ENCODE measurements around the gene SEMA3G.
A peak's percentile ranks its signal among the peaks of the same experiment; 100 is the strongest.

The SEMA3G gene

GRCh38 chr3:52443791-52444687, 864 bp downstream of the SEMA3G start:
- no peak overlapping the region for H3K27ac ChIP-seq (ENCODE audit: low read depth, low read length)
- H3K4me3 ChIP-seq (ENCODE audit: low read depth in 1 of 2, low read length in 2 of 2) = peak overlapping the region in 1 of 2 donors; percentile 16
- H3K27me3 ChIP-seq (ENCODE audit: control insufficient read depth in 1 of 2, insufficient read depth in 2 of 2, low read length in 2 of 2) = no peaks in the 10 kb centered on the region
- H3K9me3 ChIP-seq (ENCODE audit: control insufficient read depth in 1 of 2, low read length in 2 of 2) = no peaks in the 10 kb centered on the region
- H3K9ac ChIP-seq (ENCODE audit: low read depth in 1 of 2, low read length in 2 of 2) = no peak overlapping the region
- peaks cover 0 to 5% of the 10 kb centered on the region in 2 donors for H3K4me1 ChIP-seq (ENCODE audit: control insufficient read depth in 1 of 2, insufficient read depth in 2 of 2, low read length in 2 of 2)
- no peaks in the 10 kb centered on the region for H3K36me3 ChIP-seq (ENCODE audit: control insufficient read depth in 1 of 2, insufficient read depth in 2 of 2, low read length in 2 of 2)

DNA sequence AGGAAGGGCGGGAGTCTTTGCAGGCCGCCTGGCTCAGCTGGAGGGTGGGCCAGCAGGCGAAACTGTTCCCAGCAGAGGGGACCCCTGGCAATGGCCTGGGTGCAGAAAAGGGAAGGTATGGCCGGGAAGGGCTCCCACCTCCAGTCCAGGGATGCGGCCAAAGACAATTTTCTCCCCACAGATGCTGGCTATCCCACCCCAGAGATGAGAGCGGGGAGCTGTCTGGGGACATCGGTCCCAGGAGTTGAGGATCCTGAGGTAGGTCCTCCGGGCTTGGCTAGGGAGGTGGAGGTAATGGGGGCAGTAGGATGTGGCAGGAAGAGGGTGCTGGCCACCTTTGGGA, 1.7 kb downstream of the SEMA3G start:
- Histone ChIP-seq H3K27ac (ENCODE audit: low read depth, low read length) (no peak overlapping the region), H3K4me1 (ENCODE audit: control insufficient read depth in 1 of 2, insufficient read depth in 2 of 2, low read length in 2 of 2) (peaks cover 0 to 5% of the 10 kb centered on the region in 2 donors), H3K9ac (ENCODE audit: low read depth in 1 of 2, low read length in 2 of 2) (no peak overlapping the region)

GRCh38 chr3:52442409-52443267, 2.3 kb downstream of the SEMA3G start:
- H3K36me3 ChIP-seq (ENCODE audit: control insufficient read depth in 1 of 2, insufficient read depth in 2 of 2, low read length in 2 of 2) = no peaks in the 10 kb centered on the region

More for the DNA sequence above, 1.7 kb downstream of the SEMA3G start:
- H3K27me3 ChIP-seq (ENCODE audit: control insufficient read depth in 1 of 2, insufficient read depth in 2 of 2, low read length in 2 of 2) = no peaks in the 10 kb centered on the region
- H3K36me3 ChIP-seq (ENCODE audit: control insufficient read depth in 1 of 2, insufficient read depth in 2 of 2, low read length in 2 of 2) = no peaks in the 10 kb centered on the region
- H3K9me3 ChIP-seq (ENCODE audit: control insufficient read depth in 1 of 2, low read length in 2 of 2) = no peaks in the 10 kb centered on the region
- no peak overlapping the region for H3K4me3 ChIP-seq (ENCODE audit: low read depth in 1 of 2, low read length in 2 of 2)

GRCh38 chr3:52441772-52442332, 3.1 kb downstream of the SEMA3G start:
- Histone ChIP-seq H3K27me3 (ENCODE audit: control insufficient read depth in 1 of 2, insufficient read depth in 2 of 2, low read length in 2 of 2) (no peaks in the 10 kb centered on the region), H3K36me3 (ENCODE audit: control insufficient read depth in 1 of 2, insufficient read depth in 2 of 2, low read length in 2 of 2) (no peaks in the 10 kb centered on the region), H3K27ac (ENCODE audit: low read depth, low read length) (no peak overlapping the region), H3K4me3 (ENCODE audit: low read depth in 1 of 2, low read length in 2 of 2) (no peak overlapping the region), H3K9me3 (ENCODE audit: control insufficient read depth in 1 of 2, low read length in 2 of 2) (no peaks in the 10 kb centered on the region), H3K9ac (ENCODE audit: low read depth in 1 of 2, low read length in 2 of 2) (no peak overlapping the region), H3K4me1 (ENCODE audit: control insufficient read depth in 1 of 2, insufficient read depth in 2 of 2, low read length in 2 of 2) (peaks cover 0 to 5% of the 10 kb centered on the region in 2 donors)

More at GRCh38 chr3:52442409-52443267, 2.3 kb downstream of the SEMA3G start:
- no peak overlapping the region for H3K9ac ChIP-seq (ENCODE audit: low read depth in 1 of 2, low read length in 2 of 2)
- H3K27ac ChIP-seq (ENCODE audit: low read depth, low read length) = no peak overlapping the region
- H3K4me3 ChIP-seq (ENCODE audit: low read depth in 1 of 2, low read length in 2 of 2) = no peak overlapping the region
- no peaks in the 10 kb centered on the region for H3K9me3 ChIP-seq (ENCODE audit: control insufficient read depth in 1 of 2, low read length in 2 of 2)
- peaks cover 0 to 5% of the 10 kb centered on the region in 2 donors for H3K4me1 ChIP-seq (ENCODE audit: control insufficient read depth in 1 of 2, insufficient read depth in 2 of 2, low read length in 2 of 2)
- H3K27me3 ChIP-seq (ENCODE audit: control insufficient read depth in 1 of 2, insufficient read depth in 2 of 2, low read length in 2 of 2) = no peaks in the 10 kb centered on the region

DNA sequence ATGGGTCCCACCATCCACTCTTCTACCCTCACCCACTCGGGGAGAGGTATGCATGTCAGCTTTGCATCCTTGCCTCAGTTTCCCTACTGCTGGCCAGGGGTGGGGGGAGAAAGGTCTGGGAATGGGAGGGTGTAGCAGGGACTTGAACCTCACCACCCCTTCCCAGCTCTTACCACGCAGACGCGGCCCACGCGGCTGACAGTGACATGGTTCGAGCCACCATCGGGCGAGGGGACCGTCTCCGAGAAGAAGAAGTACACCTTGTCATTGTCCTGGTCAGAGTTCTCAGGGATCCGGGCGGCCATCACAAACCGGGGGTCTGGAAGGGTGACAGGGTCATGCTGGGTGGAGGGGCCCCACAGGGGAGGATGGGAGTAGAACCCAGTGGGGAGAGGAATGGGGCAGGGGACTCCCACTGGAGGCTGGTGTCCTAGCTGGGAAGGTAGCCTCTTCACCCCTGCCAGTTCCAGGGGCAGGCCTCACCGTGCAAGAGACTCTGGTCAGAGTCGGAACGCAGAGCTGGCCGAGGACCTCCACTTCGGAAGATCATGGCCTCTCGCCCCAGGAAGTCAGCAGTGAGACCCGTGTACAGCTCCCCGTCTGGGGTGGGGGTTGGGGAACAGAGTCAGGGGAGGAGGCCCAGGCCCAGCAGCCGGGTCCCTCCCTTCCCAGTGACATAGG, 3.7 kb downstream of the SEMA3G start:
- Histone ChIP-seq H3K9me3 (ENCODE audit: control insufficient read depth in 1 of 2, low read length in 2 of 2) (no peaks in the 10 kb centered on the region), H3K36me3 (ENCODE audit: control insufficient read depth in 1 of 2, insufficient read depth in 2 of 2, low read length in 2 of 2) (no peaks in the 10 kb centered on the region), H3K9ac (ENCODE audit: low read depth in 1 of 2, low read length in 2 of 2) (no peak overlapping the region), H3K27me3 (ENCODE audit: control insufficient read depth in 1 of 2, insufficient read depth in 2 of 2, low read length in 2 of 2) (no peaks in the 10 kb centered on the region), H3K4me3 (ENCODE audit: low read depth in 1 of 2, low read length in 2 of 2) (no peak overlapping the region), H3K27ac (ENCODE audit: low read depth, low read length) (no peak overlapping the region), H3K4me1 (ENCODE audit: control insufficient read depth in 1 of 2, insufficient read depth in 2 of 2, low read length in 2 of 2) (peaks cover 0 to 5% of the 10 kb centered on the region in 2 donors)

- Histone ChIP-seq H3K27ac (ENCODE audit: low read depth, low read length) (no peak overlapping the region), H3K36me3 (ENCODE audit: control insufficient read depth in 1 of 2, insufficient read depth in 2 of 2, low read length in 2 of 2) (no peaks in the 10 kb centered on the region), H3K4me1 (ENCODE audit: control insufficient read depth in 1 of 2, insufficient read depth in 2 of 2, low read length in 2 of 2) (peaks cover 0 to 5% of the 10 kb centered on the region in 2 donors), H3K4me3 (ENCODE audit: low read depth in 1 of 2, low read length in 2 of 2) (no peak overlapping the region), H3K9me3 (ENCODE audit: control insufficient read depth in 1 of 2, low read length in 2 of 2) (no peaks in the 10 kb centered on the region), H3K9ac (ENCODE audit: low read depth in 1 of 2, low read length in 2 of 2) (no peak overlapping the region), H3K27me3 (ENCODE audit: control insufficient read depth in 1 of 2, insufficient read depth in 2 of 2, low read length in 2 of 2) (no peaks in the 10 kb centered on the region)
These were observed 4.2 kb downstream of the SEMA3G start for GRCh38 chr3:52440671-52441070.

GRCh38 chr3:52440249-52440551, 4.7 kb downstream of the SEMA3G start:
- Histone ChIP-seq H3K4me3 (ENCODE audit: low read depth in 1 of 2, low read length in 2 of 2) (no peak overlapping the region), H3K4me1 (ENCODE audit: control insufficient read depth in 1 of 2, insufficient read depth in 2 of 2, low read length in 2 of 2) (peaks cover 0 to 3% of the 10 kb centered on the region in 2 donors), H3K9ac (ENCODE audit: low read depth in 1 of 2, low read length in 2 of 2) (no peak overlapping the region), H3K36me3 (ENCODE audit: control insufficient read depth in 1 of 2, insufficient read depth in 2 of 2, low read length in 2 of 2) (no peaks in the 10 kb centered on the region), H3K27me3 (ENCODE audit: control insufficient read depth in 1 of 2, insufficient read depth in 2 of 2, low read length in 2 of 2) (no peaks in the 10 kb centered on the region), H3K9me3 (ENCODE audit: control insufficient read depth in 1 of 2, low read length in 2 of 2) (no peaks in the 10 kb centered on the region), H3K27ac (ENCODE audit: low read depth, low read length) (no peak overlapping the region)

GRCh38 chr3:52439426-52440248, 5.3 kb downstream of the SEMA3G start:
- Histone ChIP-seq H3K27me3 (ENCODE audit: control insufficient read depth in 1 of 2, insufficient read depth in 2 of 2, low read length in 2 of 2) (no peaks in the 10 kb centered on the region), H3K4me1 (ENCODE audit: control insufficient read depth in 1 of 2, insufficient read depth in 2 of 2, low read length in 2 of 2) (no peaks in the 10 kb centered on the region), H3K9me3 (ENCODE audit: control insufficient read depth in 1 of 2, low read length in 2 of 2) (no peaks in the 10 kb centered on the region), H3K36me3 (ENCODE audit: control insufficient read depth in 1 of 2, insufficient read depth in 2 of 2, low read length in 2 of 2) (no peaks in the 10 kb centered on the region), H3K4me3 (ENCODE audit: low read depth in 1 of 2, low read length in 2 of 2) (no peak overlapping the region), H3K9ac (ENCODE audit: low read depth in 1 of 2, low read length in 2 of 2) (no peak overlapping the region), H3K27ac (ENCODE audit: low read depth, low read length) (no peak overlapping the region)

DNA sequence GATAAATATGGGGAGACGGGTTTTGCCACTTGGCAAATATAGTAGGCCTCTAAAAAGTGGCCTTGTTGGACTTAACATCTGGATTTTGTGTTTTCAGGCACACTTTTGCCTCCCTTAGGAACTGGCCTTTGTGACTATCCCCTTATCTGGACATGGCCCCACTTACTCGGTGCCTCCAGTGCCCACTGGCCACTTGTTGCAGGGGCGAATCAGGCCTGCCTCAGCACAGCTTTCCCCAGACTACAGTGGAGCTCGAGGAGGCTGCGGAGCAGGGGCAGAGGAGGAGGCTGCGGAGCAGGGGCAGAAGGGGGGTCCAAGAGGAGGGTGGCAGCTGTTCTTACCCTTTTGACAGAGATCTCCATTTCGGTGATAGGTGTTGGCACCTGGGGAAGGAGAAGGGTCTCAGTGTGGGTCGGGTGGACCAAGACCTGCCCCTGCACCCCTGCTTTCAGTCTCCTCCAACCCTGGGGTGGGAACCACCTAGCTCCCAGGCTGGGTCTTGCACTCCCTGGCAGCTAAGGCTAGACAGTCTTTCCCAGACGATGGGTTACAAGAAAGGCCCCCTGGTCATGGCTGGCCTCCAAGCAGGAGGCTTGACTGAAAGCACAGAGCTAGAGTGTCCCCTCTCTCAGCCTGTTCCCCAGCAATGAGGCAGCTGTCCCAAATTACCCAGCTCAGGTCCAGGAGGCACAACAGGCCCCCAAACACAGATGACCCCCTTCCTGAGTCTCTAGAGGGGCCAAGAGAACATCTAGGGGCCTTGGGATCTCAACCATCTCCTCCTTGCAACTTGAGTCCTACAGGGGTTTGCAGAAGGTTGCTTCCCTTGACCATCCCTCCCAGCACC, 6.1 kb downstream of the SEMA3G start:
- Histone ChIP-seq H3K9ac (ENCODE audit: low read depth in 1 of 2, low read length in 2 of 2) (no peak overlapping the region), H3K9me3 (ENCODE audit: control insufficient read depth in 1 of 2, low read length in 2 of 2) (no peaks in the 10 kb centered on the region), H3K4me1 (ENCODE audit: control insufficient read depth in 1 of 2, insufficient read depth in 2 of 2, low read length in 2 of 2) (no peaks in the 10 kb centered on the region), H3K4me3 (ENCODE audit: low read depth in 1 of 2, low read length in 2 of 2) (no peak overlapping the region), H3K27ac (ENCODE audit: low read depth, low read length) (no peak overlapping the region), H3K36me3 (ENCODE audit: control insufficient read depth in 1 of 2, insufficient read depth in 2 of 2, low read length in 2 of 2) (no peaks in the 10 kb centered on the region), H3K27me3 (ENCODE audit: control insufficient read depth in 1 of 2, insufficient read depth in 2 of 2, low read length in 2 of 2) (no peaks in the 10 kb centered on the region)
